OCI-LY3 (cell line): ENCODE measurements around the gene ERC2.

Experiments used
- CTCF ChIP-seq: fragments of 200-600, 300-600 bp; sonication (generic); IDR thresholded peaks from 2 replicates; pipeline ENCODE4 v1.5.1; 2014; ENCODE audit warnings: antibody characterized with exemption, low read length, low read depth
- EZH2phosphoT487 ChIP-seq: fragments of 200-600 bp; shearing (Covaris generic); IDR thresholded peaks from 2 replicates; pipeline ENCODE4 v1.6.1; 2018; ENCODE audit warnings: antibody characterized with exemption, mixed run types, low read depth

- TF ChIP-seq CTCF (no peak), EZH2phosphoT487 (no peak)
Observed at GRCh38 chr3:56154297-56154696, 314.0 kb downstream of the ERC2 start.
